HUES6 (cell line): ENCODE measurements around the gene PBX1.
"Not testable (repeated sequence)": the region's sequence is repeated elsewhere in the genome, so short reads cannot be mapped to it uniquely, and the experiment has no call there.

Experiments
- H3K27ac ChIP-seq: 2 replicates; pipeline ENCODE4 v1.7.0; 2013; ENCODE audit warnings: low read depth, mild to moderate bottlenecking, low read length, inconsistent platforms
- H3K27me3 ChIP-seq: 2 replicates; pipeline ENCODE4 v1.6.1; 2013; ENCODE audit warnings: low read length; ENCODE audit not compliant: control insufficient read depth, insufficient read depth
- H3K36me3 ChIP-seq: 2 replicates; pipeline ENCODE4 v1.6.1; 2013; ENCODE audit warnings: low read length; ENCODE audit not compliant: control insufficient read depth, insufficient read depth
- H3K4me1 ChIP-seq: 2 replicates; pipeline ENCODE4 v1.6.1; 2013; ENCODE audit warnings: low read length; ENCODE audit not compliant: control insufficient read depth, insufficient read depth
- H3K4me3 ChIP-seq: 2 replicates; pipeline ENCODE4 v1.5.1; 2013; ENCODE audit warnings: low read depth, low read length
- H3K9ac ChIP-seq: one replicate; pipeline ENCODE4 v1.6.1; 2013; ENCODE audit warnings: mild to moderate bottlenecking, low read length
- H3K9me3 ChIP-seq: 2 replicates; pipeline ENCODE4 v1.6.1; 2013; ENCODE audit warnings: low read depth, low read length; ENCODE audit not compliant: control insufficient read depth, insufficient read depth

PBX1 gene

GRCh38 chr1:164590592-164590991 lies 31.6 kb downstream of the PBX1 start:
- no peaks in the 10 kb centered on the region for H3K27me3 ChIP-seq
- peak overlapping the region; percentile 12; the same call in 1 of the 2 replicates for H3K4me3 ChIP-seq
- H3K27ac ChIP-seq = no peak overlapping the region
- H3K36me3 ChIP-seq = peaks cover 12% of the 10 kb centered on the region
- H3K9ac ChIP-seq = no peak overlapping the region
- no peaks in the 10 kb centered on the region for H3K9me3 ChIP-seq
- peaks cover 76% of the 10 kb centered on the region for H3K4me1 ChIP-seq

DNA sequence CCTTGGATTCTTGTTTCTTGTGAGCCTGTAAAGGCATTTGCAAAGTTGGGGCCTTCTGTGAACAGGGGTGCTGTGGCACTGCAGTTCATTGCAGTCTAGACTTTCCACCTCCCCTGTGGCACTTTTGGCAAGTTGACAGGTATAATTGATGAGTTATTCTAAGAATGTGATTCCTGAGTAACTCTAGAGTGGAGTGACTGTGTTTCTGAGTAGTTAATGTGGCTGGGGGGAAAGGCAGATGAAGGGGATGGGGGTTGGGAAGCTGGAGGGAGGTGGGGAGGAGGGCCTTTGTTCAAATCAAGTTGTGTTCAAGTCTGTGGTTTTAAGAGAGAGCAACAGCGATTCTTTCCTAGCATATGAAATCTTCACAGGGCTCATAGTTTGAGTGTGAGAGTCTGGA lies 32.9 kb downstream of the PBX1 start:
- H3K9me3 ChIP-seq = no peaks in the 10 kb centered on the region
- no peak overlapping the region for H3K4me3 ChIP-seq
- peaks cover 8% of the 10 kb centered on the region for H3K36me3 ChIP-seq
- H3K27me3 ChIP-seq = no peaks in the 10 kb centered on the region
- peaks cover 65% of the 10 kb centered on the region for H3K4me1 ChIP-seq
- H3K27ac ChIP-seq = peak overlapping the region; percentile 66; the same call in 1 of the 2 replicates
- peak overlapping the region; percentile 49 for H3K9ac ChIP-seq

DNA sequence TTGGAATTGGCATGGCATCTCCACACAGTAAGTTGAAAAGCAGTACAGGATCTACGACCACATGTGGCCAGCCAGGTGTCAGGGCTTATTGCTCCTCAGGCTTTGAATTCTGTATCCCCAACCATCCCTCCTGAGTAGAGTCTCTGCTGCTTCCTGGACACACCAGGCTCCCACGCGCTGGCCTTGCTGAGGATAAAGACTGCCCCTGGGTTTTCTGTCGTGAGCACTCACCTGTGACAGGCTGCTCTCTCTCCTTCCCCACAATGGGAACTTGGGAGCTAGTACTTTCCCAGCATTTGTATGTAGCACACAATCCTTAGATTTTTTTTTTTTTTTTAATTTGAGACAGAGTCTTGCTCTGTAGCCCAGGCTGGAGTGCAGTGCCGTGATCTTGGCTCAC lies 33.6 kb downstream of the PBX1 start:
- H3K27ac ChIP-seq = peak overlapping the region; percentile 66; the same call in 1 of the 2 replicates

DNA sequence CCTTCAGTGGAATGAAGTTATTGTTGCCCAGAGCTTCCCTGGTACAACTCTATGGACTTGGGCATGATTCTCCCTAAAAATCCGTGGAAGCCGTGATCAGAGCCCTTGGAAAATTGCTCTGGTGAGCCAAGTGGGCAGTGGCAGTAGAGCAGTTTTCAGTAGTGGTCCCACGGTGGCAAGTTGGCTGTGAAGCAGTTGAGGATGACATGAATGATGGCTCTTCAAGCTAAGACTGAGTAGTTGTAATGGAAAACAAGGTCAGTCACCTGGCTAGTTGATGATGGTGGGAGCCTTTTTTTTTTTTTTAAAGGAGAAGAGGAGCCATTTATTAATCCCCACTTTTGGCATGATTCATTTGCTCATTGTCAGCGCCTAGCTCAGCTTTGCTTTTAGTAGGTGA lies 36.2 kb downstream of the PBX1 start:
- no peak overlapping the region for H3K9ac ChIP-seq
- H3K4me3 ChIP-seq = no peak overlapping the region
- no peak overlapping the region for H3K27ac ChIP-seq
- H3K4me1 ChIP-seq = peaks cover 53% of the 10 kb centered on the region
- H3K9me3 ChIP-seq = no peaks in the 10 kb centered on the region
- no peaks in the 10 kb centered on the region for H3K27me3 ChIP-seq
- H3K36me3 ChIP-seq = peaks cover 13% of the 10 kb centered on the region; the same call in 1 of the 2 replicates

More for the DNA sequence above, 33.6 kb downstream of the PBX1 start:
- Histone ChIP-seq H3K9me3 (no peaks in the 10 kb centered on the region), H3K36me3 (peaks cover 10% of the 10 kb centered on the region; the same call in 1 of the 2 replicates), H3K27me3 (no peaks in the 10 kb centered on the region), H3K4me3 (no peak overlapping the region), H3K4me1 (peaks cover 57% of the 10 kb centered on the region), H3K9ac (no peak overlapping the region)

GRCh38 chr1:164596172-164596571 lies 37.2 kb downstream of the PBX1 start:
- Histone ChIP-seq H3K27ac (no peak overlapping the region), H3K9me3 (no peaks in the 10 kb centered on the region), H3K4me3 (no peak overlapping the region), H3K36me3 (peaks cover 13% of the 10 kb centered on the region; the same call in 1 of the 2 replicates), H3K4me1 (peaks cover 53% of the 10 kb centered on the region), H3K9ac (no peak overlapping the region), H3K27me3 (no peaks in the 10 kb centered on the region)

- H3K27ac ChIP-seq = no peak overlapping the region
- no peaks in the 10 kb centered on the region for H3K27me3 ChIP-seq
- H3K4me3 ChIP-seq = no peak overlapping the region
- peaks cover 13% of the 10 kb centered on the region; the same call in 1 of the 2 replicates for H3K36me3 ChIP-seq
- no peak overlapping the region for H3K9ac ChIP-seq
- no peaks in the 10 kb centered on the region for H3K9me3 ChIP-seq
- peaks cover 52% of the 10 kb centered on the region for H3K4me1 ChIP-seq
Observed at GRCh38 chr1:164598719-164599118, 39.7 kb downstream of the PBX1 start.

- H3K27me3 ChIP-seq = no peaks in the 10 kb centered on the region
- H3K9me3 ChIP-seq = no peaks in the 10 kb centered on the region
- H3K4me3 ChIP-seq = no peak overlapping the region
- no peak overlapping the region for H3K9ac ChIP-seq
- peaks cover 53% of the 10 kb centered on the region for H3K4me1 ChIP-seq
- peaks cover 15% of the 10 kb centered on the region for H3K36me3 ChIP-seq
- H3K27ac ChIP-seq = no peak overlapping the region
Observed at GRCh38 chr1:164599272-164599671, 40.3 kb downstream of the PBX1 start.

- H3K36me3 ChIP-seq = peaks cover 16% of the 10 kb centered on the region
- peak overlapping the region; percentile 49 for H3K9ac ChIP-seq
- H3K27ac ChIP-seq = peak overlapping the region; percentile 56; the same call in 1 of the 2 replicates
- peaks cover 71% of the 10 kb centered on the region for H3K4me1 ChIP-seq
- no peaks in the 10 kb centered on the region for H3K27me3 ChIP-seq
- no peaks in the 10 kb centered on the region for H3K9me3 ChIP-seq
- H3K4me3 ChIP-seq = peak overlapping the region; percentile 37
Observed at GRCh38 chr1:164601399-164602100, 42.6 kb downstream of the PBX1 start.

GRCh38 chr1:164602101-164602422 lies 43.1 kb downstream of the PBX1 start:
- H3K9me3 ChIP-seq = no peaks in the 10 kb centered on the region
- H3K27ac ChIP-seq = peak overlapping the region; percentile 56
- peak overlapping the region; percentile 37 for H3K4me3 ChIP-seq
- H3K36me3 ChIP-seq = peaks cover 11% of the 10 kb centered on the region
- peak overlapping the region; percentile 49 for H3K9ac ChIP-seq
- H3K4me1 ChIP-seq = peaks cover 74% of the 10 kb centered on the region
- H3K27me3 ChIP-seq = no peaks in the 10 kb centered on the region

DNA sequence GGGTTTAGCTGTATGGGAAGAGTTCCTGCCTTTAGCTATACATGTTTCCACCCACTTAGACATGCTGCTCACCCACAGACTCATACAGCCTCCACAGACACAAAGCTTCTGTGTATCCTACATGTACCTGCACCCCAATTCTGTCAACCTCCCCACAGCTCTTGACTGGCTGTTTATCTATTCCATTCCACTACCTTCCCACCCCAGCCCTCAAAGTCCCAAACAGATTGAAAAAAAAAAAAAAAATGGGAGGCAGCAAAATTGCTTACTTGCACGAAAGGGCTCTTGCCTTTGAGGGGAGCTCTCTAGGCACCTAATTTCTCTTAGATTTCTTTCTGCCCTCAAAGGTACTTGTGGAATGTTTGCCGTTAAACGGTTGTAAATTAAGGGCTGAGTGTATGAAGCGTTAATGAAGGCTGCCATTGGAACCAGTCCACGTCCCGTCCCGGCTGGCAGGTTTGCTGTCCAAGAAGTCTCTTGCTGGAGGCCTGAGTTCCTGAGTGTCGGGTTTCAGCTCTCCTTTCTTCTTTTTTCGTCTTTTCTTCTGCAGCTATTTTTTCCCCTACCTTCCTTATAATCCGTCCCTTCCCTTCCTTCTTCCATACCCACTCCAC lies 43.6 kb downstream of the PBX1 start:
- Histone ChIP-seq H3K36me3 (peaks cover 6% of the 10 kb centered on the region), H3K9ac (peak overlapping the region; percentile 45), H3K9me3 (no peaks in the 10 kb centered on the region), H3K27ac (peak overlapping the region; percentile 56), H3K4me1 (peaks cover 79% of the 10 kb centered on the region), H3K4me3 (peak overlapping the region; percentile 37), H3K27me3 (no peaks in the 10 kb centered on the region)

DNA sequence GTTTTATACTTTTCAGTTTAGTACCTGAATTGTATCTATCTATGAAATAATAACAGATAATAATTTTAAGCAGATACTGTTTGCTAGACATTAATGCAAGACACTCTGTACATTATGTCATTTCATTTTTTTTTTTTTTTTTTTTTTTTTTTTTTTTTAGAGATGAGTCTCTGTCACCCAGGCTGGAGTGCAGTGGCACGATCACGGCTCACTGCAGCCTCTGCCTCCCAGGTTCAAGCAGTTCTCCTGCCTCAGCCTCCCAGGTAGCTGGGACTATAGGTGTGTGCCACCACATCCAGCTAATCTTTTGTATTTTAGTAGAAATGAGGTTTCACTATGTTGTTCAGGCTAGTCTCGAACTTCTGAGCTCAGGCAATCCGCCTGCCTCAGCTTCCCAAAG lies 44.8 kb downstream of the PBX1 start:
- H3K4me3 ChIP-seq, H3K27ac ChIP-seq, H3K27me3 ChIP-seq, H3K36me3 ChIP-seq, H3K9me3 ChIP-seq, H3K9ac ChIP-seq: not testable (repeated sequence)
- peaks cover 79% of the 10 kb centered on the region for H3K4me1 ChIP-seq
